ENCODE data around the gene CUTA.
"Not testable (repeated sequence)": the region's sequence is repeated elsewhere in the genome, so short reads cannot be mapped to it uniquely, and the experiment has no call there.

Gene CUTA

GRCh38 chr6:33380272-33380981 is 37.5 kb downstream of the CUTA start:
- no peaks in the 10 kb centered on the region for H3K79me2 ChIP-seq (ENCODE audit: control insufficient read depth, insufficient read depth, low read length)
- no peak overlapping the region for H3K27ac ChIP-seq (ENCODE audit: low read depth, low read length)
- no peak overlapping the region for H4K8ac ChIP-seq (ENCODE audit: low read depth, low read length)
- H2BK120ac ChIP-seq (ENCODE audit: low read depth, low read length): no peak overlapping the region
- H3K23ac ChIP-seq (ENCODE audit: low read length): no peak overlapping the region
- H4K5ac ChIP-seq (ENCODE audit: low read length): no peak overlapping the region
- H3K4ac ChIP-seq (ENCODE audit: low read depth, low read length): no peak overlapping the region
- H3K79me1 ChIP-seq (ENCODE audit: low read length): no peaks in the 10 kb centered on the region
- H3K36me3 ChIP-seq (ENCODE audit: control insufficient read depth, insufficient read depth, low read length): no peaks in the 10 kb centered on the region
- H3K4me3 ChIP-seq (ENCODE audit: low read length): no peak overlapping the region
- H3K4me1 ChIP-seq (ENCODE audit: control insufficient read depth, low read depth, low read length): no peaks in the 10 kb centered on the region
- no peak overlapping the region for H3K56ac ChIP-seq (ENCODE audit: low read length)
- whole genome bisulfite sequencing (ENCODE audit: extremely low coverage, insufficient coverage, low lambda C conversion rate): no CpG with 5 or more reads among the region's 2 CpGs
- no peak overlapping the region for H3K18ac ChIP-seq (ENCODE audit: low read length)
- no peak overlapping the region for H2AK5ac ChIP-seq (ENCODE audit: low read length)
- DNase-seq: no peak
- H3K27me3 ChIP-seq (ENCODE audit: insufficient read depth, low read length, poor library complexity): no peaks in the 10 kb centered on the region
- H2BK5ac ChIP-seq (ENCODE audit: low read length): no peak overlapping the region
- H3K9ac ChIP-seq (ENCODE audit: low read length): no peak overlapping the region
- no peak overlapping the region for H2BK15ac ChIP-seq (replicated peaks; ENCODE audit: low read depth)
- no peak overlapping the region for H3K4me2 ChIP-seq (ENCODE audit: low read length)

- H2BK120ac ChIP-seq (ENCODE audit: low read depth, low read length); DNase-seq; H3K79me1 ChIP-seq (ENCODE audit: low read length); H4K8ac ChIP-seq (ENCODE audit: low read depth, low read length); H4K5ac ChIP-seq (ENCODE audit: low read length); H3K9ac ChIP-seq (ENCODE audit: low read length); H2AK5ac ChIP-seq (ENCODE audit: low read length); H3K27me3 ChIP-seq (ENCODE audit: insufficient read depth, low read length, poor library complexity); H3K4ac ChIP-seq (ENCODE audit: low read depth, low read length); H3K4me3 ChIP-seq (ENCODE audit: low read length); H3K18ac ChIP-seq (ENCODE audit: low read length); H3K56ac ChIP-seq (ENCODE audit: low read length); H3K23ac ChIP-seq (ENCODE audit: low read length); H3K27ac ChIP-seq (ENCODE audit: low read depth, low read length); H3K4me1 ChIP-seq (ENCODE audit: control insufficient read depth, low read depth, low read length); H3K36me3 ChIP-seq (ENCODE audit: control insufficient read depth, insufficient read depth, low read length); H3K79me2 ChIP-seq (ENCODE audit: control insufficient read depth, insufficient read depth, low read length); H2BK15ac ChIP-seq (replicated peaks; ENCODE audit: low read depth); H3K4me2 ChIP-seq (ENCODE audit: low read length); H2BK5ac ChIP-seq (ENCODE audit: low read length): not testable (repeated sequence)
- WGBS (ENCODE audit: extremely low coverage, insufficient coverage, low lambda C conversion rate): no CpG with 5 or more reads among the region's 10 CpGs
Measured at GRCh38 chr6:33379184-33379583, 38.7 kb downstream of the CUTA start.

GRCh38 chr6:33377171-33377570 is 40.7 kb downstream of the CUTA start:
- Histone ChIP-seq H3K18ac (ENCODE audit: low read length) (no peak overlapping the region), H2BK5ac (ENCODE audit: low read length) (no peak overlapping the region), H3K9ac (ENCODE audit: low read length) (no peak overlapping the region), H3K4me2 (ENCODE audit: low read length) (no peak overlapping the region), H2BK15ac (replicated peaks; ENCODE audit: low read depth) (no peak overlapping the region), H2BK120ac (ENCODE audit: low read depth, low read length) (no peak overlapping the region), H3K4ac (ENCODE audit: low read depth, low read length) (no peak overlapping the region), H4K8ac (ENCODE audit: low read depth, low read length) (no peak overlapping the region), H3K79me1 (ENCODE audit: low read length) (no peaks in the 10 kb centered on the region), H3K56ac (ENCODE audit: low read length) (no peak overlapping the region), H3K27ac (ENCODE audit: low read depth, low read length) (no peak overlapping the region), H3K4me3 (ENCODE audit: low read length) (no peak overlapping the region), H3K4me1 (ENCODE audit: control insufficient read depth, low read depth, low read length) (peaks cover 7% of the 10 kb centered on the region), H3K36me3 (ENCODE audit: control insufficient read depth, insufficient read depth, low read length) (no peaks in the 10 kb centered on the region), H3K23ac (ENCODE audit: low read length) (no peak overlapping the region), H3K79me2 (ENCODE audit: control insufficient read depth, insufficient read depth, low read length) (no peaks in the 10 kb centered on the region), H4K5ac (ENCODE audit: low read length) (no peak overlapping the region), H3K27me3 (ENCODE audit: insufficient read depth, low read length, poor library complexity) (no peaks in the 10 kb centered on the region), H2AK5ac (ENCODE audit: low read length) (no peak overlapping the region)
- no peak for DNase-seq
- WGBS (ENCODE audit: extremely low coverage, insufficient coverage, low lambda C conversion rate): no CpG with 5 or more reads among the region's 4 CpGs

GRCh38 chr6:33375143-33375671 is 42.7 kb downstream of the CUTA start:
- Histone ChIP-seq H3K36me3 (ENCODE audit: control insufficient read depth, insufficient read depth, low read length) (no peaks in the 10 kb centered on the region), H2BK120ac (ENCODE audit: low read depth, low read length) (no peak overlapping the region), H3K4me2 (ENCODE audit: low read length) (no peak overlapping the region), H4K8ac (ENCODE audit: low read depth, low read length) (no peak overlapping the region), H3K56ac (ENCODE audit: low read length) (no peak overlapping the region), H3K18ac (ENCODE audit: low read length) (no peak overlapping the region), H3K4me1 (ENCODE audit: control insufficient read depth, low read depth, low read length) (peaks cover 7% of the 10 kb centered on the region), H3K79me2 (ENCODE audit: control insufficient read depth, insufficient read depth, low read length) (no peaks in the 10 kb centered on the region), H3K4ac (ENCODE audit: low read depth, low read length) (no peak overlapping the region), H3K4me3 (ENCODE audit: low read length) (no peak overlapping the region), H3K9ac (ENCODE audit: low read length) (no peak overlapping the region), H3K23ac (ENCODE audit: low read length) (no peak overlapping the region), H3K27me3 (ENCODE audit: insufficient read depth, low read length, poor library complexity) (no peaks in the 10 kb centered on the region), H2BK15ac (replicated peaks; ENCODE audit: low read depth) (no peak overlapping the region), H3K79me1 (ENCODE audit: low read length) (no peaks in the 10 kb centered on the region), H3K27ac (ENCODE audit: low read depth, low read length) (no peak overlapping the region), H2BK5ac (ENCODE audit: low read length) (no peak overlapping the region), H2AK5ac (ENCODE audit: low read length) (no peak overlapping the region), H4K5ac (ENCODE audit: low read length) (no peak overlapping the region)
- DNase-seq: no peak
- WGBS (ENCODE audit: extremely low coverage, insufficient coverage, low lambda C conversion rate): no CpG with 5 or more reads among the region's 9 CpGs

GRCh38 chr6:33373960-33374910 is 43.7 kb downstream of the CUTA start:
- no peaks in the 10 kb centered on the region for H3K79me2 ChIP-seq (ENCODE audit: control insufficient read depth, insufficient read depth, low read length)
- H3K23ac ChIP-seq (ENCODE audit: low read length): no peak overlapping the region
- no peak for DNase-seq
- no peak overlapping the region for H3K9ac ChIP-seq (ENCODE audit: low read length)
- no peak overlapping the region for H3K27ac ChIP-seq (ENCODE audit: low read depth, low read length)
- peaks cover 7% of the 10 kb centered on the region for H3K4me1 ChIP-seq (ENCODE audit: control insufficient read depth, low read depth, low read length)
- no CpG with 5 or more reads among the region's 8 CpGs for WGBS (ENCODE audit: extremely low coverage, insufficient coverage, low lambda C conversion rate)
- no peaks in the 10 kb centered on the region for H3K27me3 ChIP-seq (ENCODE audit: insufficient read depth, low read length, poor library complexity)
- no peaks in the 10 kb centered on the region for H3K36me3 ChIP-seq (ENCODE audit: control insufficient read depth, insufficient read depth, low read length)
- no peaks in the 10 kb centered on the region for H3K79me1 ChIP-seq (ENCODE audit: low read length)
- H3K18ac ChIP-seq (ENCODE audit: low read length): no peak overlapping the region
- no peak overlapping the region for H3K56ac ChIP-seq (ENCODE audit: low read length)
- no peak overlapping the region for H4K5ac ChIP-seq (ENCODE audit: low read length)
- H2AK5ac ChIP-seq (ENCODE audit: low read length): no peak overlapping the region
- H3K4me2 ChIP-seq (ENCODE audit: low read length): no peak overlapping the region
- H3K4ac ChIP-seq (ENCODE audit: low read depth, low read length): no peak overlapping the region
- H4K8ac ChIP-seq (ENCODE audit: low read depth, low read length): no peak overlapping the region
- no peak overlapping the region for H2BK5ac ChIP-seq (ENCODE audit: low read length)
- H3K4me3 ChIP-seq (ENCODE audit: low read length): no peak overlapping the region
- no peak overlapping the region for H2BK120ac ChIP-seq (ENCODE audit: low read depth, low read length)
- H2BK15ac ChIP-seq (replicated peaks; ENCODE audit: low read depth): no peak overlapping the region

Measured in mesendoderm (in vitro differentiated cells).